Calu3 (cell line): ENCODE data around the gene C4BPA. TPM values are rescaled to one million over a fixed set of nuclear protein-coding genes. Genes with fewer than 3 reads are reported as not detected.

Source experiments
- BruUV-seq: library from RNA; stranded (reverse); fragments of 400-500 nt; replicated peaks from 2 replicates; lab custom pipeline; 2021; lab: Mats Ljungman, UMichigan
- CTCF ChIA-PET: fragments of 300-600 bp; sonication (Branson Sonifier 250); formaldehyde crosslinking; loops from one replicate; lab custom pipeline; 2022; ENCODE audit warnings: antibody characterized with exemption; lab: Charles Lee
- DNase-seq: peaks from one replicate; pipeline ENCODE4 v3.0.0; 2022
- H3K27ac Mint-ChIP-seq: one replicate; pipeline ENCODE4 v1.8.0; 2022; ENCODE audit warnings: mixed read lengths; ENCODE audit not compliant: unreplicated experiment
- H3K27me3 Mint-ChIP-seq: one replicate; pipeline ENCODE4 v1.8.0; 2022; ENCODE audit warnings: mixed read lengths; ENCODE audit not compliant: unreplicated experiment
- H3K36me3 Mint-ChIP-seq: one replicate; pipeline ENCODE4 v1.8.0; 2022; ENCODE audit warnings: mild to moderate bottlenecking, moderate library complexity, mixed read lengths; ENCODE audit not compliant: insufficient read depth, unreplicated experiment
- H3K4me1 Mint-ChIP-seq: one replicate; pipeline ENCODE4 v1.8.0; 2022; ENCODE audit warnings: mild to moderate bottlenecking, low read depth, mixed read lengths; ENCODE audit not compliant: unreplicated experiment
- H3K4me3 Mint-ChIP-seq: one replicate; pipeline ENCODE4 v1.8.0; 2022; ENCODE audit warnings: mild to moderate bottlenecking, low read depth, moderate library complexity, mixed read lengths; ENCODE audit not compliant: unreplicated experiment
- H3K9me3 Mint-ChIP-seq: one replicate; pipeline ENCODE4 v1.8.0; 2022; ENCODE audit warnings: low read depth, mixed read lengths; ENCODE audit not compliant: unreplicated experiment
- intact Hi-C: fragments of 100-400 bp; cut with micrococcal nuclease; formaldehyde crosslinking; loops from one replicate; pipeline ENCODE4 v1.10.0; 2022; ENCODE audit not compliant: unreplicated experiment
- total RNA-seq: library from RNA; stranded (reverse); gene quantifications from 2 replicates; pipeline ENCODE4 v1.2.3, GENCODE V29; 2022
- TF ChIP-seq, protein P1 (sequence below): fragments of 200-600 bp; IDR thresholded peaks from one replicate; pipeline ENCODE4 v1.8.0; 2022; ENCODE audit warnings: antibody characterized with exemption; ENCODE audit not compliant: unreplicated experiment

The C4BPA gene
- total RNA-seq, 1 experiment from 2014 or later, result 1.0 TPM

GRCh38 chr1:207172321-207172720 lies 68.3 kb downstream of the C4BPA start:
- intact Hi-C loops, result no loop called here

DNA sequence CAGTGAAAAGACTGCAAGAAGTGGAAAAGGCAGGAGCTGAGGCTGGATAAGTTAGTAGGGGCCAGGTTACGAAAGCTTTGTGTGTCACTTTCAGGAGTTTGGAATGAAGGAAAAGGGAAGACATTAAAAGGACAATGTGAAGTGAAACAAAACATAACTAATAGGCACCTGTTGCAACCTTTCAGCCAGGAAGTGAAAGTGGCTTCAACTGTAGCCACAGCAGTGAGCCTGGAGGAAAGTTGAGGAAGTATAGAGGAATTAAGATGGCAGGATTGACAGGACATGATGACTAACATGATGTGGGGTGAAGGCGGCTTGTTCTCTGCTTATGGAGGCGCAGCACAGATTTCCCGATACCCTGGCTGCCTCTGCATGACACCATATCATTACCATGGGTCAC lies 68.9 kb downstream of the C4BPA start:
- CTCF ChIA-PET, result no interaction called here
- no peak overlapping the region for H3K4me3 Mint-ChIP-seq
- H3K27ac Mint-ChIP-seq, result no peak overlapping the region
- TF ChIP-seq, protein P1, sequence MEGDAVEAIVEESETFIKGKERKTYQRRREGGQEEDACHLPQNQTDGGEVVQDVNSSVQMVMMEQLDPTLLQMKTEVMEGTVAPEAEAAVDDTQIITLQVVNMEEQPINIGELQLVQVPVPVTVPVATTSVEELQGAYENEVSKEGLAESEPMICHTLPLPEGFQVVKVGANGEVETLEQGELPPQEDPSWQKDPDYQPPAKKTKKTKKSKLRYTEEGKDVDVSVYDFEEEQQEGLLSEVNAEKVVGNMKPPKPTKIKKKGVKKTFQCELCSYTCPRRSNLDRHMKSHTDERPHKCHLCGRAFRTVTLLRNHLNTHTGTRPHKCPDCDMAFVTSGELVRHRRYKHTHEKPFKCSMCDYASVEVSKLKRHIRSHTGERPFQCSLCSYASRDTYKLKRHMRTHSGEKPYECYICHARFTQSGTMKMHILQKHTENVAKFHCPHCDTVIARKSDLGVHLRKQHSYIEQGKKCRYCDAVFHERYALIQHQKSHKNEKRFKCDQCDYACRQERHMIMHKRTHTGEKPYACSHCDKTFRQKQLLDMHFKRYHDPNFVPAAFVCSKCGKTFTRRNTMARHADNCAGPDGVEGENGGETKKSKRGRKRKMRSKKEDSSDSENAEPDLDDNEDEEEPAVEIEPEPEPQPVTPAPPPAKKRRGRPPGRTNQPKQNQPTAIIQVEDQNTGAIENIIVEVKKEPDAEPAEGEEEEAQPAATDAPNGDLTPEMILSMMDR, result no peak
- intact Hi-C loops, result no loop called here
- peaks cover 2% of the 10 kb centered on the region for H3K9me3 Mint-ChIP-seq
- H3K4me1 Mint-ChIP-seq, result peaks cover 10% of the 10 kb centered on the region
- H3K27me3 Mint-ChIP-seq, result no peaks in the 10 kb centered on the region
- BruUV-seq, result no TSS peak
- no peaks in the 10 kb centered on the region for H3K36me3 Mint-ChIP-seq
- no peak for DNase-seq

More at GRCh38 chr1:207172321-207172720, 68.3 kb downstream of the C4BPA start:
- no peaks in the 10 kb centered on the region for H3K27me3 Mint-ChIP-seq
- no peaks in the 10 kb centered on the region for H3K36me3 Mint-ChIP-seq
- CTCF ChIA-PET, result interaction anchor here (0.7 kb wide), 1 partner anchor 327 kb away, joined by 3 read pairs; no protein-coding TSS in a partner anchor
- no peak overlapping the region for H3K4me3 Mint-ChIP-seq
- no TSS peak for BruUV-seq
- H3K9me3 Mint-ChIP-seq, result peaks cover 2% of the 10 kb centered on the region
- TF ChIP-seq, protein P1, result no peak
- peaks cover 10% of the 10 kb centered on the region for H3K4me1 Mint-ChIP-seq
- H3K27ac Mint-ChIP-seq, result no peak overlapping the region
- DNase-seq, result no peak

GRCh38 chr1:207173396-207173795 lies 69.4 kb downstream of the C4BPA start:
- Mint-ChIP-seq H3K27ac (no peak overlapping the region), H3K4me3 (no peak overlapping the region), H3K4me1 (peaks cover 10% of the 10 kb centered on the region), H3K36me3 (no peaks in the 10 kb centered on the region), H3K27me3 (no peaks in the 10 kb centered on the region), H3K9me3 (peaks cover 2% of the 10 kb centered on the region)
- DNase-seq, result no peak
- no TSS peak for BruUV-seq
- intact Hi-C loops, result no loop called here
- TF ChIP-seq, protein P1, result no peak
- CTCF ChIA-PET, result no interaction called here

DNA sequence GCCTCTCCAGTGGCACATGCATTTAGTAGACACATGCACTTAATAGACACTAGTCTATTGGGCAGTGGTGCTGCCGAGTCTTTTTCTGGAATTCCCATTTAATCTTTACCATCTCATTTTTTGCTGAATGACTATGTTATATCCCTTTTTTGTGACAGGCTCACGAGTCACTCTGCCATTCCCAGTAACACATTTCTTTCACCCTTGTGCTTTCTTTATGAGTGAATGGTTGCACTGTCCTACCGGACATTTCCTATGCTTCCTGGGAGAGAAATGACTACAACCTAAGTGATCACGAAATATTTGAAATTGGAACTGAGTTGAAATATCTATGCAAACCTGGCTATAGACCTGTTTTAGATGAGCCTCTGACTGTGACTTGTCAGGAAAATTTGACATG lies 70.9 kb downstream of the C4BPA start:
- Mint-ChIP-seq H3K4me3 (no peak overlapping the region), H3K36me3 (no peaks in the 10 kb centered on the region), H3K9me3 (no peaks in the 10 kb centered on the region), H3K27ac (no peak overlapping the region), H3K27me3 (no peaks in the 10 kb centered on the region), H3K4me1 (peaks cover 10% of the 10 kb centered on the region)
- TF ChIP-seq, protein P1, result no peak
- no TSS peak for BruUV-seq
- CTCF ChIA-PET, result no interaction called here
- intact Hi-C loops, result no loop called here
- no peak for DNase-seq
